ENCODE results near the gene TMEM60. TPM values are rescaled to one million over a fixed set of nuclear protein-coding genes. Genes with fewer than 3 reads are reported as not detected.

TMEM60 gene
- total RNA-seq, 2 experiments from 2014 or later: 19.2 to 29.7 TPM

DNA sequence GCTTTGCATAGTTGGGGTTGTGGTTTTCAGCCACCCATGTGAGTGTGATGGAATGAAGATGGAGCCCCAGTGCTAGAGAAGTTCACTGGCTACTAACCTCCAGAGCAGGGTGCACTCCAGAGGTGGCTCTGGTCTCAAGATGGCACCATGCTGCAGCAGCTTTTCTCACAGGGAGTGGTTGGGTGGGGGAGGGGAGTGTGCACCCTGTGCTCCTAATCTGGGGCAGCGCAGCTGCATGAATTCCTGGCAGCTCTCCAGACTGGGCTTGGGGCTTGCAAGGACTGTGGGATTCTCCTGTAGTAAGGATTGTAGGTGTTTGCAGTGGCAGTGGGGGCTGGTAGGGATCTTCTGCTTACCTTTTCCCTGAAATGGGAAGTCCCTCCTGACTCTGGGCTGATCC, 24.0 kb upstream of the TMEM60 start:
- H3K9me3 ChIP-seq (ENCODE audit: low read length): peaks cover 71% of the 10 kb centered on the region
- H3K4me2 ChIP-seq (ENCODE audit: low read length): peak overlapping the region; percentile 18; the same call in 1 of the 2 replicates
- peaks cover 81% of the 10 kb centered on the region for H3K36me3 ChIP-seq (ENCODE audit: insufficient read depth, low read length)
- H4K20me1 ChIP-seq (ENCODE audit: insufficient read depth, low read length): no peaks in the 10 kb centered on the region
- TF ChIP-seq, protein P1, sequence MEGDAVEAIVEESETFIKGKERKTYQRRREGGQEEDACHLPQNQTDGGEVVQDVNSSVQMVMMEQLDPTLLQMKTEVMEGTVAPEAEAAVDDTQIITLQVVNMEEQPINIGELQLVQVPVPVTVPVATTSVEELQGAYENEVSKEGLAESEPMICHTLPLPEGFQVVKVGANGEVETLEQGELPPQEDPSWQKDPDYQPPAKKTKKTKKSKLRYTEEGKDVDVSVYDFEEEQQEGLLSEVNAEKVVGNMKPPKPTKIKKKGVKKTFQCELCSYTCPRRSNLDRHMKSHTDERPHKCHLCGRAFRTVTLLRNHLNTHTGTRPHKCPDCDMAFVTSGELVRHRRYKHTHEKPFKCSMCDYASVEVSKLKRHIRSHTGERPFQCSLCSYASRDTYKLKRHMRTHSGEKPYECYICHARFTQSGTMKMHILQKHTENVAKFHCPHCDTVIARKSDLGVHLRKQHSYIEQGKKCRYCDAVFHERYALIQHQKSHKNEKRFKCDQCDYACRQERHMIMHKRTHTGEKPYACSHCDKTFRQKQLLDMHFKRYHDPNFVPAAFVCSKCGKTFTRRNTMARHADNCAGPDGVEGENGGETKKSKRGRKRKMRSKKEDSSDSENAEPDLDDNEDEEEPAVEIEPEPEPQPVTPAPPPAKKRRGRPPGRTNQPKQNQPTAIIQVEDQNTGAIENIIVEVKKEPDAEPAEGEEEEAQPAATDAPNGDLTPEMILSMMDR (conservative IDR thresholded peaks at IDR 0.05; ENCODE audit: low read length): no peak
- no peak for TF ChIP-seq EZH2phosphoT487 (IDR thresholded peaks at IDR 0.05; ENCODE audit: borderline replicate concordance, low read depth, low read length)
- intact Hi-C loops (cut with micrococcal nuclease; ENCODE audit: unreplicated experiment): no loop called here
- peaks cover 98% of the 10 kb centered on the region for H3K79me2 ChIP-seq (ENCODE audit: insufficient read depth, low read depth, low read length)
- H3K9me2 ChIP-seq (ENCODE audit: insufficient read depth, low read length): no peaks in the 10 kb centered on the region
- peak overlapping the region; percentile 20 for H3K4me3 ChIP-seq (ENCODE audit: low read depth, low read length, poor library complexity, severe bottlenecking)
- no peak overlapping the region for H2AFZ ChIP-seq (ENCODE audit: low read length)
- no peak for DNase-seq (ENCODE audit: low spot score)
- BruUV-seq (replicated peaks): no TSS peak
- H3K4me1 ChIP-seq (ENCODE audit: insufficient read depth, low read length, poor library complexity, severe bottlenecking): peaks cover 54% of the 10 kb centered on the region
- ChIA-PET CTCF (ENCODE audit: unreplicated experiment) (interaction anchor here (1.6 kb wide), 1 partner anchor 11 kb away, joined by 4 read pairs; no protein-coding TSS in a partner anchor), POLR2A (interaction anchor here (0.5 to 0.7 kb wide), 2 partner anchors 138 to 814 kb away, joined by 3 read pairs; no protein-coding TSS in a partner anchor)
- peak overlapping the region; percentile 31 for H3K27ac ChIP-seq (ENCODE audit: low read depth, low read length, poor library complexity, severe bottlenecking)

DNA sequence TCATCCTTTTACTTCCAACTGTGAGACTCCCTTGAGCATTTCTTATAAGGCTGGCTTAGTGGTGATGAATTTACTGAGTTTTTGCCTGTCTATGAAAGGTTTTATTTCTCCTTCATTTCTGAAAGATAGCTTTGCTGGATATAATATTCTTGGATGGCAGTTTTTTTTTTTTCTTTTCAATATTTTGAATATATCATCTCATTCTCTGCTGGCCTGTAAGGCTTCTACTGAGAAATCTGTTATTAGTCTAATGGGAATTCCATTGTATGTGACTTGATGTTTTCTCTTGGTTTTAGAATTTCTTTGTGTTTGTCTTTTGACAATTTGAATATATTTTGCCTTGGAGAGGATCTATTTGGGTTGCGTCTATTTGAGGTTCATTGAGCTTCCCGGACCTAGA, 22.7 kb upstream of the TMEM60 start:
- no peak overlapping the region for H3K27ac ChIP-seq (ENCODE audit: low read depth, low read length, poor library complexity, severe bottlenecking)

DNA sequence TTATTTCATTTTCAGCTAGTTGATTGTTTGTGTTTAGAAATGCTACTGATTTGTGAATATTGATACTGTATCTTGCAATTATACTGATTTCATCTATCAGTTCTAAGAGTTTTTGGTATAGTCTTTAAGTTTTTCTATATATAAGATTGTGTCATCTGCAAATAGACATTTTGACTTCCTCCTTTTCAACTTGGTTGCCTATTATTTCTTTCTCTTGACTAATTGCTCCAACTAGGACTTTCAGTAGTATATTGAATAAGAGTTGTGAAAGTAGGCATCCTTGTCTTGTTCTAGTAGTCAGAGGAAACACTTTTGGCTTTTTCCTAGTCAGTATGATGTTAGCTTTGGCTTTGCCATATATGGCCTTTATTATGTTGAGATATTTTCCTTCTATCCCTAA, 20.8 kb upstream of the TMEM60 start:
- Histone ChIP-seq H3K4me3 (ENCODE audit: low read depth, low read length, poor library complexity, severe bottlenecking) (no peak overlapping the region), H3K27ac (ENCODE audit: low read depth, low read length, poor library complexity, severe bottlenecking) (peak overlapping the region; percentile 6), H3K9me3 (ENCODE audit: low read length) (peaks cover 60% of the 10 kb centered on the region), H3K9me2 (ENCODE audit: insufficient read depth, low read length) (no peaks in the 10 kb centered on the region), H4K20me1 (ENCODE audit: insufficient read depth, low read length) (no peaks in the 10 kb centered on the region), H2AFZ (ENCODE audit: low read length) (no peak overlapping the region), H3K79me2 (ENCODE audit: insufficient read depth, low read depth, low read length) (peaks cover 99% of the 10 kb centered on the region), H3K4me2 (ENCODE audit: low read length) (no peak overlapping the region), H3K36me3 (ENCODE audit: insufficient read depth, low read length) (peaks cover 85% of the 10 kb centered on the region), H3K4me1 (ENCODE audit: insufficient read depth, low read length, poor library complexity, severe bottlenecking) (peaks cover 28% of the 10 kb centered on the region)
- DNase-seq (ENCODE audit: low spot score): no peak
- TF ChIP-seq EZH2phosphoT487 (IDR thresholded peaks at IDR 0.05; ENCODE audit: borderline replicate concordance, low read depth, low read length): no peak
- TF ChIP-seq, protein P1 (conservative IDR thresholded peaks at IDR 0.05; ENCODE audit: low read length): no peak
- ChIA-PET POLR2A (no interaction called here), CTCF (ENCODE audit: unreplicated experiment) (no interaction called here)
- intact Hi-C loops (cut with micrococcal nuclease; ENCODE audit: unreplicated experiment): no loop called here
- BruUV-seq (replicated peaks): no TSS peak

More for the DNA sequence above, 22.7 kb upstream of the TMEM60 start:
- H3K4me3 ChIP-seq (ENCODE audit: low read depth, low read length, poor library complexity, severe bottlenecking): no peak overlapping the region
- H3K36me3 ChIP-seq (ENCODE audit: insufficient read depth, low read length): peaks cover 83% of the 10 kb centered on the region
- no peaks in the 10 kb centered on the region for H4K20me1 ChIP-seq (ENCODE audit: insufficient read depth, low read length)
- intact Hi-C loops (cut with micrococcal nuclease; ENCODE audit: unreplicated experiment): no loop called here
- BruUV-seq (replicated peaks): no TSS peak
- no peak overlapping the region for H3K4me2 ChIP-seq (ENCODE audit: low read length)
- peaks cover 44% of the 10 kb centered on the region for H3K4me1 ChIP-seq (ENCODE audit: insufficient read depth, low read length, poor library complexity, severe bottlenecking)
- H3K9me2 ChIP-seq (ENCODE audit: insufficient read depth, low read length): no peaks in the 10 kb centered on the region
- DNase-seq (ENCODE audit: low spot score): no peak
- ChIA-PET CTCF (ENCODE audit: unreplicated experiment) (interaction anchor here (1.6 kb wide), 1 partner anchor 9 kb away, joined by 4 read pairs; no protein-coding TSS in a partner anchor), POLR2A (interaction anchor here (1.0 to 1.5 kb wide), 2 partner anchors 9 to 88 kb away, joined by 3 to 5 read pairs; no protein-coding TSS in a partner anchor)
- H2AFZ ChIP-seq (ENCODE audit: low read length): no peak overlapping the region
- peaks cover 98% of the 10 kb centered on the region for H3K79me2 ChIP-seq (ENCODE audit: insufficient read depth, low read depth, low read length)
- H3K9me3 ChIP-seq (ENCODE audit: low read length): peaks cover 73% of the 10 kb centered on the region
- TF ChIP-seq, protein P1 (conservative IDR thresholded peaks at IDR 0.05; ENCODE audit: low read length): no peak
- no peak for TF ChIP-seq EZH2phosphoT487 (IDR thresholded peaks at IDR 0.05; ENCODE audit: borderline replicate concordance, low read depth, low read length)

Data from OCI-LY7 (cell line).